ENCODE measurements around the gene GRAMD4. TPM values are rescaled to one million over a fixed set of nuclear protein-coding genes. Genes with fewer than 3 reads are reported as not detected.

Gene GRAMD4
- total RNA-seq, 1 experiment from 2014 or later: 23.5 TPM

DNA sequence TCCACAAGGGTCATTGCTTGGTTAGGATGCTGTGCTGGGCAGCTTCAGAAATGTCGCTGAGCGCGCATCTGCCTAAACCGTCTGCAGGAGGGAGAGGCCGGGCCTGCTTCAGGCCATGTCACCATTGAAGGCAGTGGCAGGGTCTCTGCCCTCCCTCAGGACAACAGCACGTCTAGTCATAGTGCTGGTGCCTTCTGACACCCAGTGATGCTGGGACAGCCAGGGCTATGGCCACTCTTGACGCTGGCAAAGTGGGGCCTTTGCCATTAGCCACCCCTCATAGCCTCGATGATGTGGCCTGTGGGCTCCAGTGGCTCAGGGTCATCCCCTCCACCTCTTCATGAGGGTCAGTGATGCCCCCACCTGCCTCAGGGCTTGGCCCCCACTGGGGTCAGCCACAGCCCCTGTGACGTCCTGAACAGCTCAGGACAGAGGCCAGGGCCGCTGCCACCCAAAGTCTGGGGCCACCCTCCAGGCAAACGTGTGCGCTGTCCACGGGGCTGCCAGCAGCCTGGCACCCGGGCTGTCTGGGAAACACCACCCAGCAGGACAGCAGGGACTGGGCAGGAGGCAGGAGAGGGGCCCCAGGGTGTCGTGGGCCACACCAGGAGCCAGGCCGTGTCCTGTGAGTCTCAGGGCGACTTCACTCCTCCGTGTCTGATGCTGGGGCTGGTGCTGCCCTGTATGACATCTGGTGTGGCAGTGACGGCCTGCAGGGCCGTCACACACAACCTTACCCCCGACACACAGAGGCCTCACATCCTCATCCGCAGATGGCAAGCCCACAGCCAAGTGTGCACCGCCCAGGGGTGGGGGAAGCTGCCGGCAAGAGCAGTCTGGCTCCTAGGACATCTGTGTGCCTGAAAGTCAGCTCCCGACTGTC is 75.4 kb downstream of the GRAMD4 start:
- in situ Hi-C loops (cut with HindIII; ENCODE audit: low sequenced_read_pairs): no loop called here
- no peak for DNase-seq (ENCODE audit: low spot score)

DNA sequence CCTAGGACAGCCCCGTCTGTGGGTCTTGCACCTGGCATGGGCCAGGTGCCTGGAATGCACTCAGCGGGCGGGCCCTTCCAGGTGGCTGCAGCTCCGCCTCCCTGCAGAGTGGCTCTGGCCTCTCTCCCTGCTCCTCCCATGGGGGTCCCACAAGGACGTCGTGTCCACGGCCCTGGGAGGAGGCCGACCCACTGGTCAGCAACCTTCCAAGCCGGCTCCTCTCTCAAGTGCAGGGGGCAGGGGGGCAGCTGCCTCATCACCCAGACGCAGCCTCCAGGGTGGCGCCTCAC is 76.0 kb downstream of the GRAMD4 start:
- no peak for DNase-seq (ENCODE audit: low spot score)
- in situ Hi-C loops (cut with HindIII; ENCODE audit: low sequenced_read_pairs): no loop called here

DNA sequence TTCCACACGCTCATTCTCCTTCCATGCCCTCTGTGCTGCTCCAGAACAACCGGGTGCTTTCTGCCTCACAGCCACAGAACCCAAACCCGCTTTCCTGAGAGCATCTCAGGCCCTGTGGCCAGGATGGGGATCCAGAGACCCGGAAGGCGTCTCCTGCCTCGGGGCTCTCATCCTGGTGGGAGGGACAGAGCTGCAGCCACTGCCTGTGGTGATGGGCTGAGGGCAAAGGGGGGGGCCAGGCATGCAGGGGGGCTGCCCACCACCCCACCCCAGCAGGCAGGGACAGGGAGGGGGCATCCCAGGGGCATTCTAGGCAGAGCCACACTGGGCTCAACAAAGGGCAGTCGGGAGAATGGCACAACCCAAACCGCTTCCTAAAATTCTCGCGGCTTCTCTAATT is 76.4 kb downstream of the GRAMD4 start:
- in situ Hi-C loops (cut with HindIII; ENCODE audit: low sequenced_read_pairs): no loop called here
- no peak for DNase-seq (ENCODE audit: low spot score)

DNA sequence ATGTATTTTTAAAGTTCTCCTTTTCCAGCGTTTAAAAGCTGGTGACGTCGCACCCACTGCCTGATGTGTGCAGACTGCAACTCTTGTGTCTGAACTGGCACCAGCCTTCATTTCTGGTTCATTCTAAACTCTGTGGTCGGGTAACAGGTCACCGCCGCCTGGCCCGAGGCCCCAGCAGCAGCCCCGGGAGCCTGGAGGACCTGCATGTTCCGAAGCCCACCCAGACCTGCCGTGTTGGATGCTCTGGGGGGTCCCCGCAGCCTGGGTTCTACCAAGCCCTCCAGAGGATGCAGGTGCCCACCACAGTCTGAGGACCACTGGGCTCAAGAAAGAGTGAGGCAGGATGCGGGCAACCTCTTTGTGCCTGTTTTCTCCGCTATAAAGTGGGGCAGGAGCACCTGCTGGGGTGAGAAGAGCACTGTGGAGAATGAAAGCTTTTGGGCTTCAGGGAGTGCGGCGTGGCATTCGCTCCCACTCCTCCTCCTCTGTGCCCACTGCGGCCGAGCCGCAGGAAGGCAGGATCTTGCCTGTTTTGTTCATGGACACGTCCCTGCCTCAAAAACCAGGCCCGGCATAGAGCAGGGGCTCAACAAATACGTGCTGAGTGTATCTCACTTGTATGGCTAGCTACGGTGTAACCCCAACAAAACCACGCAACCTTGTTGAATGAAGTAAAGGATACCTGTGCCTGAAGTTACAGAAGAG is 77.8 kb downstream of the GRAMD4 start:
- DNase-seq (ENCODE audit: low spot score): no peak
- in situ Hi-C loops (cut with HindIII; ENCODE audit: low sequenced_read_pairs): no loop called here

DNA sequence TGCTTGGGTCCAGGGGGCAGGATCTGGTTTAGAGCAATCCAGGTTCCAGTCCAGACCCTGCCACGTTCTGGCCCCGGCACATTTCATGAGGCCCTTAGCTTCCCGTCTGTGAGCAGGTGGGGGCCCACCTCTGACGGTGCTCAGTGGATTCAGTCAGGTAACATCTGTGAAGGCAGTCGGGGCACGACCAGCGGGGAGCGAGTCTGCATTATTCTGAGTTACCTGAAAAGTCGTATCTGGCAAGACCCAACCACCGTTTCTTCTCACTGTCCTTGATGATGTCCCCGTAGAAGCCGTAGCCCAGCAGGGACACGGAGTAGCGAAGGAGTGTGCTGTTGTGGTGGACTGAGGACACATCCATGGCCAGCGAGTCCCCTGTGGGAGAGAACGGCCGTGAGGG is 78.9 kb downstream of the GRAMD4 start:
- in situ Hi-C loops (cut with HindIII; ENCODE audit: low sequenced_read_pairs): no loop called here
- DNase-seq (ENCODE audit: low spot score): no peak

DNA sequence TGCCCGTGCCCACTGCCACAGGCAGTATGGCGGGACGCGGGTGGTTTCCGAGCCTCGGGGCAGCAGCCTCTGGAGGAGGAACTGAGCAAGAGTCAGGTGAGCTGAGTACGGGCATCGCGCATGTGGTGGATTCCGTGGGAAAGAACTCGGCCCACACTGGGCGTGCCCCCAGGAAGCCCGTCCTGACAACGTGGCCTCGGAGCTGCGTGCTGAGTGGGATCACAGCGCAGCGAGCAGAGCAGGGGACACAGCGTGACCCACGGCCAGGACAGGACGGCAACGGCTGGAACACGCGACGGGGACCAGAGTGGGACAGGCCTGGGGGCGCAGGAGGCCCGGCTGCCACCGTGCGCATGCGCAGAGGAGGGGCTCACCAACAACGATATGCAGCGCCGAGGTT is 81.1 kb downstream of the GRAMD4 start:
- in situ Hi-C loops (cut with HindIII; ENCODE audit: low sequenced_read_pairs): no loop called here
- no peak for DNase-seq (ENCODE audit: low spot score)

DNA sequence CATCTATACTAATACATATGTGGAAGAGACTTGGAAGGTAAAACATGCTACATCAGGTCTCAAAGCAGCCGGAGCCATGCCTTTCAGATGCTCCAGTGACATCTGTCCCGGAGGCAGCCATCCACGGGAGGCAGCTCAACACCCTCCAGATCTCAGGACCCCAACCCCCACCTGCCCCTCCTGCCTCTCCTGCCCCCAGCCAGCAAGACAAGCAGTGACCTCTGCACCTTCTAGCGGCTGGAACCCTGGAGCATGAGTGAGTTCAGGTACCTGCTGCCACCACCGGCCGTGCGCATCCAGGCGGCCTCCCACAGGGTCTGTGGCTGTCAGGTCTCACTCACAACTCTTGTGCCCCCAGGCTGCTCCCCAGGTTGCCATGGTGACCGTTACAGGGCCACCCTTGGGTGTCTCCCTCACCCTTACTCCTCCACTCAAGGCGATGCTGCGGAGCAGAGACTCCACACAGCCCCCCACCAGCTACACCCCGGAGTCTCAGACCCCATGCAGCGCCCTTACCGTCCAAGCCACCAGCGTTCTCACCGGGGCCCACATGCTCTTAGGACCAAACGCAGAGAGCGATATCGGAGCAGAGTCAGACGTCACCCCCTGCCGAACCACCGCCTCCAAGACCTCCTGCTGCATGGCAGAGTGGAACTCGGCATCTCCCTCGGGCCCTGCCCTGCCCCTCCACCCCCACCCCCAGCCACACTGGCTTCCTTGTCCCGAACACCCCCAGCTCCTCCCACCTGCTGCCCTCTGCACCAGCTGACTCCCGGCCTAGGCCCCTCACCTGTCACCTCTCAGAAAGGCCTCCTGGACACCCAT is 83.2 kb downstream of the GRAMD4 start:
- in situ Hi-C loops (cut with HindIII; ENCODE audit: low sequenced_read_pairs): no loop called here
- no peak for DNase-seq (ENCODE audit: low spot score)

DNA sequence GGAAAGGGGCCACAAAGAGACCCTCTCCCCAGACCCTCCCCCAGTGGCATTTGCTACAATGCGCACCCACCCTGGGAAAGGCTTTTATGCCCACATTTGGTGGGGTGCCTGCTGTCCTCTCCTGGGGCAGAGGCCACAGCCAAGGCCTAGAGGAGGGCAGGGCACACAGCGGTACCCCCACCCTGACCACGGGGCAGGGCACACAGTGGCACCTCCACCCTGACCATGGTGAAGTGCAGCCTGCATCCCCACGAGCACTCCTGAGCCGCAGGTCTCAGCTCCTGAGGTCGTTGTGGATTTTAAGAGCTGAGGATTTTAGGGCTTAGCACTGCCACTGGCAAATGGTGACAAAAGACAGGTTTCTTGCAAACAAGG is 83.8 kb downstream of the GRAMD4 start:
- no peak for DNase-seq (ENCODE audit: low spot score)
- in situ Hi-C loops (cut with HindIII; ENCODE audit: low sequenced_read_pairs): no loop called here

DNA sequence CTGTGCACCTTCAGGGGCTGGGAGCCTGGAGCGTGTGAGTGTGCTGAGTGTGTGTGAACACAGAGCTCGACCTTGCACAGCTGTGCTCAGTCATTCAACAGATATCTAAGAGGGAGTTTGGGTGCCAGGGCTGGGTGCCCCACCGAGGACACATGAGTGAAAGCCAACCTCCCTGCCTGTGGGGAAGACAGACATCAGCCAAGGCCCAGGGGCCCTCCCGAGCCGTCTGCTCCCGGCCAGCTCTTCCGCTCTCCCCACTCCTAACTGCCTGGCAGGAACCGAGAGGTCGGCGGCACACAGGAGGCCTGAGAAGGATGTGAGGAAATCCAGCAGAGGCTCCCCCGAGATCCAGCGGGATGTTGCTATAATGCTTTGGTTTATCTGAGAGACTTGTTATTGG is 85.9 kb downstream of the GRAMD4 start:
- no peak for DNase-seq (ENCODE audit: low spot score)
- in situ Hi-C loops (cut with HindIII; ENCODE audit: low sequenced_read_pairs): no loop called here

DNA sequence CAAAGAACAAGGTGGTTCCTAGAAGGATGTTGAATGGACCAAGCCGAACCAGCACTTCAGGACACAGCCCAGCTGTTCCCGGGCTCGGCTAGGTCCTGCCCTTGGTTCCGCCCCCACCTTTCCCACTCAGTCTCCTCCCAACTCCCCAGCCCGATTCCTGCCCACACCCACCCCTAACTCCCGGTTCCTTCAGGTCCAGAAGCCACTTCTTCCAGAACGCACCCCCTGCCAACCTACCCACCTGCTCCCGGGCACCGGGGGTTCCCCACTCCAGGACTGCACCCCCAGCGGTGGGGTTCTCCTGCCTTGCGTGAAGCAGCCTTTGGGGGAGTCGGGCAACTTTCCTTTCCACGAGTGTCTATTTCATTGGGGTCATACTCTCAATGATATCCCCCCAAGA is 87.1 kb downstream of the GRAMD4 start:
- in situ Hi-C loops (cut with HindIII; ENCODE audit: low sequenced_read_pairs): no loop called here
- no peak for DNase-seq (ENCODE audit: low spot score)

DNA sequence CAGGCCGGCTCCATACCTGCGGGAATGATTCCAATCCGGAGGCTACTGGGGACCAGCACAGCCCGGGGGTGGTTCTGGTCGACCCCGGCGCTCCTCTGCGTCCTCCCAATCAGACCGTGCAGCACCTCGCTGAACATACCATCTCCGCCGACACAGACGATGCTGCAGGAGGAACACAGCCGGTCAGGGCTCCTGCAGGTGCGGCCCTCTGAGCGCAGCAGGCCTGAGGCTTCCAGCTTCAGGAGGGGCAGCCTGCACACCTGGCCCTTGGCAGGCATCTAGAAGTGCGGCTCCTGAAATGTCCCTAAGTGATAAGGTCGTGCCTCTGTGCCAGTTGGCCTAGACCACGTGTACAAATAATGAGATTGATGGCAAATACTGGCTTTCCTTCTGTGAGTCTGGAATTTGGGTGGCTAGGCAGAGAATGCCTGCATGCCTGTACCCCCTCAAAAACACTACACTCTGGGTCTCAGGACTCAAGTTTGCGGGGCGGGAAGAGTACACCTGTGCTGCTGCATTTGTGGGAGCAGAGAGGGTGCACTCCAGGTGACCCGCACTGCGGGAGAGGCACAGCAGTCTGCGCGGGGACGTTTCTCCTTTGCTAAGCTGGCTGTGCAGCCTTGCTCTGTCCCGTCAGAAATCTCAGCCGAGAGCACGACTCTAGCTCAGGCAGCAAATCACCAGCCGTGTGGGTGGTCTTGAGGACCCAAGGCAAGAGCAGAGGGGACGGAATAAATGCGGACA is 87.8 kb downstream of the GRAMD4 start:
- in situ Hi-C loops (cut with HindIII; ENCODE audit: low sequenced_read_pairs): no loop called here
- DNase-seq (ENCODE audit: low spot score): no peak

DNA sequence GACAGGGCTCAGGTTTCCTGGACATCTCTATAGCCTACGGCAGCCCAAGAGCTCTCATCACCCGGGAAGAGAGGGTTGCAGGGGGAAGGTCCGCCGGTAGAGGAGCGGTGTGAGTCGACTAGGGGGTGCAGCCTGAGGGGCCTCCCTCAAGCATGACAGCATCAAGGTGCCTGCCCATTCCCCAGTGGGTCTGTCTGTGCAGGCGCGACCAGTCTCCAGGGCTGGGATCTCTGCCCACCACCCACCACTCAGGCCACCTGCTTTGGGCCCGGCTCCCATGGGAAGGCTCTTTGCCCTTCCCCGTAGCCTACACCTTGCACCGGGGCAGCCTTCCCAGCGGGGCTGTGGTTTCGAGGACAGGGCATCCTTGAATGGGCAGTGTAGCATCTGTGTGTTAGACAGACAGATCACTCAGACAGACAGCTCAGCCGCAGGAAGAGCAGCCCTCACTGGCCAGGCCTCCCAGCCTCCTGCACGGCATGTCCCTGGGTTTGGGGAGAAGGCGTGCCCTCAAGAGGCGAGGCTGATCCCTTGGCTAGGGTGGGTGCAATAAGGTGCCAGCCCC is 88.7 kb downstream of the GRAMD4 start:
- DNase-seq (ENCODE audit: low spot score): no peak
- in situ Hi-C loops (cut with HindIII; ENCODE audit: low sequenced_read_pairs): no loop called here

DNA sequence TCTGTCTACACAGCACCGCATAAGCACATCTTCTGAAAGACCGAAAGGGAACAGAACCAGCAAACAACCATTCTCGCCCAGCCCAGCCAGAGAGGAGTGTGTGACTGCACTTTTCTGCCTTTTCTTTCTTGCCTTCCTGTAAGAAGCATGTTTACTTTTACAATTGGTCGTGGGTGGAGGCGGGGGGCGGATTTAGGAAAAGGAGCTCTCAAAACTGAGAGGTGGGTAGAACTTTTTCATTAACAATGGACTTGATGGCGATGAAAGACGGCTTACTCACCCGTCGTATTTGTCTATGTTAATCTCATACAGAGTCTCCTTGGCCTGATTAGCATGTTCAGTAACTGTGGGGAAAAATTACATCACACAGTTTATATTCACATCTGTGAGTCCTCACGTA is 90.6 kb downstream of the GRAMD4 start:
- in situ Hi-C loops (cut with HindIII; ENCODE audit: low sequenced_read_pairs): no loop called here

DNA sequence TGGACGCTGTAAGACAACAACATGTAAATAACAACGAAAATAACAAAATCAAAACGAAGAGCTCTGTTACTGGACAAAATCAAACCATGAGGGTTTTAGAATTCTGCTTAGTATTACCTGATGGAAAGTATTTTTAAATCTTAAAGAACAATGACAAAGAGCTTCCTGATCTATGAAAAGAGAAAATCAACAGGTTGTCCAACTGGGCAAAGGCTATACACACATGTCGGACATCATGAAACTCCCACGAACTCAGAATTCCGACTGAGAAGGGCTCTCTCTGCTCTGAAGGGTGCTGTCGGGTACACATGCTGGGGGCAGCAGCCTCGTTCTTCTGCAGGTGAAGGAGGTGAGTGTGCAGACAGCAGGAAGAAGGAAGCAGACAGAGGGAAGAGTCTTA is 92.1 kb downstream of the GRAMD4 start:
- in situ Hi-C loops (cut with HindIII; ENCODE audit: low sequenced_read_pairs): no loop called here
- DNase-seq (ENCODE audit: low spot score): no peak

More for the DNA sequence above, 90.6 kb downstream of the GRAMD4 start:
- no peak for DNase-seq (ENCODE audit: low spot score)

DNA sequence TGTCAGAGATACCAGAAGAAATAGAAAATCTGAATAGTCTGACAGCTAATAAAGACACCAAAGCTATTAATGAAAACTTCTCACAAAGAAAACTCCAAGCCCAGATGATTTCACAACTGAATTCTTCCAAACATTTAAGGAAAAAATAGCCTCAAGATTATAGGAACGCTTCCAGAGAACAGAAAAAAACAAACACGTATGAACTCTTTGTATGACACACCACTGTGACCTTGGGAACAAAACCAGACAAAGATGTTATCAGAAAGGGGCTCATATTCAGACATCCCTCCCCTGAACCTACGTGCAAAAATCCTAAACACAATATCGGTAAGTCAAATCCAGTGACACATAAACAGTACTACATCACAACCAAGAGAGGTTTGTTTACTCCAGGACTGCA is 94.4 kb downstream of the GRAMD4 start:
- in situ Hi-C loops (cut with HindIII; ENCODE audit: low sequenced_read_pairs): no loop called here
- no peak for DNase-seq (ENCODE audit: low spot score)

DNA sequence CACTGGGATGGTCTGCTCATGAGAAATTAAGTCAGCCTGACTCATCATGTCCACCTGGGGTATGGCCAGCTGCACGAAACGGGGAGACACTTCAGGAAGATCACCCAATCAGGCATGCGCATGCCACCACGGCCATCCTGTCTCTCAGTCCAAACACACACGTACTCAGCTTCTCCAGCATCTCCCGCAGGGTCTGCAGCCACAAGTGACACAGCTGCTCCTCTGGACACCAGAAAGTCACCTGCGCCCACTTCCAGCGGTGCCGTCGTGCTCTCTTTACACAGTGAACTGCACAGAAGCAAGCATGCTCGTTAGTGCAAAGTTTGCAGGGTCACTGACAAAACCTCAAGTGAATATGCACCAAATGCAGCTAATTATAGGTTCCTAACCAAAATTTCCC is 99.7 kb downstream of the GRAMD4 start:
- in situ Hi-C loops (cut with HindIII; ENCODE audit: low sequenced_read_pairs): no loop called here

DNA sequence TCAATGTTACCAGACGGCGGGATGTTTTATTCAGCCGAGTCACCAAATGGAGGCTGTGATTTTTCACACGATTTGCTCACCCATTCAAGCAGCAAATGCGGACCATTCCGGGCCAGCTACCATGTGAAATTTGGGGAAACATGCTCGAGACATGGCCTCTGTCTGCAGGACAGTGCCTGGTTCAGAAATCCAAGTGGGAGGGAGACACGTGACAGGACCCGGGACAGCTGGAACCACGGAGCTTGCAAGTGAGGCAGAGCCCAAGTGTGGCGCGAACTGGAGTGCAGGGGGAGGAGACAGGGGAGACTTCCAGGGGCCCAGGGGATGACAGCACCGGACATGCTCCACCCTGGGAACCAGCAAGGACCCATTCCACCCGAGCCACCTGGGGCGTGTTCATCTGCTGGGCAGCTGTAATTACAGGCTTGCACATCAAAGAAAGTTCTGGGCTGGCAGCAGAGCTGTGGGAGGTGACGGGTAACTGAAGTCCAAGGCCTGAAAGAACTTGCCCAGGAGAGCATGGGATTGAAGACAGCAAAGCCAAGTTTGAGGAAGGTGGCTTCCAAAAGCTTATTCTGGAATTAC is 101.4 kb downstream of the GRAMD4 start:
- no peak for DNase-seq (ENCODE audit: low spot score)
- in situ Hi-C loops (cut with HindIII; ENCODE audit: low sequenced_read_pairs): no loop called here

More for the DNA sequence above, 99.7 kb downstream of the GRAMD4 start:
- DNase-seq (ENCODE audit: low spot score): no peak

DNA sequence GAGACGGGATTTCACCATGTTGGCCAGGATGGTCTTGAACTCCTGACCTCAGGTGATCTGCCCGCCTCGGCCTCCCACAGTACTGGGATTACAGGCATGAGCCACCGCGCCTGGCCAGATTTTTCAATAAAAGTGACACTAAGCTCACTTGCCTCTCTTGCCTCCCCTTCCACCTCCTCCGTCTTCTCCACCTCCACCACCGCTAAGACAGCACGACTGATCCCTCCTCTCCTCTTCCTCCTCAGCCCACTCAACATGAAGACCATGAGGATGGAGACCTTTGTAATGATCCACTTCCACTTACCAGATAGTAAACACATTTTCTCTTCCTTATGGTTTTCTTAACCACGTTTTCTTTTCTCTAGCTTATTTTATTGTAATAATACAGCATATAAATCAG is 103.7 kb downstream of the GRAMD4 start:
- DNase-seq (ENCODE audit: low spot score): no peak
- in situ Hi-C loops (cut with HindIII; ENCODE audit: low sequenced_read_pairs): no loop called here

DNA sequence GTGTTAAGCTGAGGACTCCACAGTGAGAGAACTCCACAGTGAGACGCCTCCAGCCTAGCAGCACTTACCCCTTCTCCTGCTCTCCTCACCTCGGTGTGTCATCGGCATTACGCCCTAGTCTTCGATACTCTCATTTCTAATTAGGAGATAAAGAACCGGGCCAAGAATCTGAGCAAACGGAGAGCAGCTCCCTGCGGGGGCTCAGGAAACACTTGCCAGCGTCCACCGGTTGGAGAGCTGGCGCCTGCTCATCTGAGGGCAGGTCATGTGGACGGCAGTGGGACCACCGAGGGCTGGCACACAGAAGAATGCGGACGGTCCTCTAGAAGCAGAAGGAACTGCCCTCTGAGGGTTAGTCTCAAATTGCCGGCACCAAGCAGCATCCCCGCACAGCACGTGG is 104.9 kb downstream of the GRAMD4 start:
- DNase-seq (ENCODE audit: low spot score): no peak
- in situ Hi-C loops (cut with HindIII; ENCODE audit: low sequenced_read_pairs): no loop called here

All from G401 (cell line).